Neutrophil (primary cell): ENCODE data around the gene NSL1.

Experiments
- H3K27ac ChIP-seq: fragments of 200-600 bp; sonication (generic); 2 replicates; pipeline ENCODE4 v1.5.1; 2016; ENCODE audit warnings: mild to moderate bottlenecking, moderate library complexity
- H3K27me3 ChIP-seq: fragments of 200-600 bp; sonication (generic); 2 replicates; pipeline ENCODE4 v1.6.0; 2016; ENCODE audit warnings: mild to moderate bottlenecking
- H3K36me3 ChIP-seq: fragments of 200-600 bp; sonication (generic); 2 replicates; pipeline ENCODE4 v1.5.1; 2017
- H3K4me1 ChIP-seq, 2 experiments: fragments of 200-600 bp in 1 of 2; sonication (generic) in 1 of 2; 1 replicate in 1 of 2; 2 replicates in 1 of 2; pipeline versions ENCODE4 v1.5.1 to v1.6.1; 2013 to 2016; ENCODE audit warnings: low read depth in 1 of 2, low read length in 1 of 2, mild to moderate bottlenecking in 1 of 2, moderate library complexity in 1 of 2; ENCODE audit not compliant: control insufficient read depth in 1 of 2, insufficient read depth in 1 of 2
- H3K4me3 ChIP-seq, 2 experiments: fragments of 200-600 bp in 1 of 2; sonication (generic) in 1 of 2; 1 replicate in 1 of 2; 2 replicates in 1 of 2; pipeline ENCODE4 v1.5.1; 2013 to 2016; ENCODE audit warnings: low read depth in 1 of 2, low read length in 1 of 2, mild to moderate bottlenecking in 1 of 2, moderate library complexity in 1 of 2
- H3K9me3 ChIP-seq: fragments of 200-600 bp; sonication (generic); 2 replicates; pipeline ENCODE4 v1.5.1; 2016
- CTCF ChIP-seq: fragments of 200-600 bp; sonication (generic); IDR thresholded peaks from 2 replicates; pipeline ENCODE4 v1.5.1; 2016; ENCODE audit warnings: antibody characterized with exemption

NSL1 gene

GRCh38 chr1:212746546-212746945 is 45.0 kb downstream of the NSL1 start:
- Histone ChIP-seq H3K4me3 (no peak overlapping the region), H3K36me3 (no peaks in the 10 kb centered on the region), H3K27ac (no peak overlapping the region), H3K27me3 (no peaks in the 10 kb centered on the region), H3K9me3 (no peaks in the 10 kb centered on the region), H3K4me1 (peaks cover 22 to 23% of the 10 kb centered on the region in 2 experiments)
- TF ChIP-seq CTCF: no peak

- peaks cover 9 to 11% of the 10 kb centered on the region in 2 experiments for H3K4me1 ChIP-seq
- H3K36me3 ChIP-seq: no peaks in the 10 kb centered on the region
- no peak for TF ChIP-seq CTCF
These were observed 46.3 kb downstream of the NSL1 start for GRCh38 chr1:212745303-212745702.

GRCh38 chr1:212743901-212744475 is 47.6 kb downstream of the NSL1 start:
- TF ChIP-seq CTCF: no peak
- Histone ChIP-seq H3K4me1 (no peaks in the 10 kb centered on the region), H3K27ac (no peak overlapping the region), H3K27me3 (no peaks in the 10 kb centered on the region), H3K4me3 (no peak overlapping the region), H3K9me3 (no peaks in the 10 kb centered on the region), H3K36me3 (no peaks in the 10 kb centered on the region)

More at GRCh38 chr1:212745303-212745702, 46.3 kb downstream of the NSL1 start:
- Histone ChIP-seq H3K9me3 (no peaks in the 10 kb centered on the region), H3K4me3 (no peak overlapping the region), H3K27ac (no peak overlapping the region), H3K27me3 (no peaks in the 10 kb centered on the region)

GRCh38 chr1:212738330-212738729 is 53.2 kb downstream of the NSL1 start:
- Histone ChIP-seq H3K4me1 (no peaks in the 10 kb centered on the region), H3K4me3 (no peak overlapping the region), H3K36me3 (no peaks in the 10 kb centered on the region), H3K27ac (no peak overlapping the region), H3K27me3 (no peaks in the 10 kb centered on the region), H3K9me3 (no peaks in the 10 kb centered on the region)
- TF ChIP-seq CTCF: no peak

GRCh38 chr1:212737559-212737958 is 54.0 kb downstream of the NSL1 start:
- H3K27me3 ChIP-seq: no peaks in the 10 kb centered on the region
- no peak overlapping the region for H3K27ac ChIP-seq
- H3K9me3 ChIP-seq: no peaks in the 10 kb centered on the region
- no peak for TF ChIP-seq CTCF
- H3K4me1 ChIP-seq: no peaks in the 10 kb centered on the region
- no peaks in the 10 kb centered on the region for H3K36me3 ChIP-seq
- no peak overlapping the region for H3K4me3 ChIP-seq
